Aorta (tissue), 5 donors: ENCODE data around the gene ARAP1. TPM values are rescaled to one million over a fixed set of nuclear protein-coding genes. Genes with fewer than 3 reads are reported as not detected.

Experiments
- ATAC-seq: fragments of 200-7000 bp; cut with Tn5 transposase; one replicate; pipeline ENCODE4 v1.9.1; 2022; ENCODE audit warnings: moderate library complexity; ENCODE audit not compliant: low FRiP score
- DNase-seq, 2 donors: peaks; one replicate each; pipeline ENCODE4 v3.0.0-alpha.2; 2020
- H3K27ac ChIP-seq, 2 donors: one replicate each; pipeline ENCODE4 v1.5.1; 2013; ENCODE audit warnings: low read length in 2 of 2, mild to moderate bottlenecking in 2 of 2, moderate library complexity in 2 of 2, control low read depth in 1 of 2, inconsistent platforms in 1 of 2, low read depth in 1 of 2
- H3K27me3 ChIP-seq, 2 donors: one replicate each; pipeline ENCODE4 v1.6.1; 2013; ENCODE audit warnings: control low read depth in 1 of 2, low read length in 1 of 2, mild to moderate bottlenecking in 1 of 2, moderate library complexity in 1 of 2; ENCODE audit not compliant: insufficient read depth in 2 of 2, control insufficient read depth in 1 of 2
- H3K36me3 ChIP-seq, 2 donors: one replicate each; pipeline ENCODE4 v1.6.1; 2013; ENCODE audit warnings: control low read depth in 1 of 2, low read length in 1 of 2, mild to moderate bottlenecking in 1 of 2; ENCODE audit not compliant: insufficient read depth in 2 of 2, control insufficient read depth in 1 of 2
- H3K4me1 ChIP-seq, 2 donors: one replicate each; pipeline ENCODE4 v1.6.1; 2013; ENCODE audit warnings: low read length in 2 of 2, control low read depth in 1 of 2, mild to moderate bottlenecking in 1 of 2, moderate library complexity in 1 of 2; ENCODE audit not compliant: insufficient read depth in 2 of 2, control insufficient read depth in 1 of 2
- H3K4me3 ChIP-seq, 2 donors: one replicate each; pipeline ENCODE4 v1.5.1; 2013; ENCODE audit warnings: low read length in 2 of 2, control low read depth in 1 of 2, mild to moderate bottlenecking in 1 of 2
- H3K9me3 ChIP-seq: one replicate; pipeline ENCODE4 v1.6.1; 2013; ENCODE audit warnings: mild to moderate bottlenecking, low read length; ENCODE audit not compliant: control insufficient read depth
- WGBS, 2 donors: extraction: QIAGEN DNeasy Blood & Tissue Kit; methylation state at CpG; one replicate each; pipeline ENCODE4 v1.1.7; 2013; 5-methylcytosine and 5-hydroxymethylcytosine counted together
- intact Hi-C, 2 donors: fragments of 100-400 bp; cut with DNase I; formaldehyde crosslinking; loops; one replicate each; pipeline versions ENCODE4 v1.14.2 to v1.15.0; 2022
- polyA plus RNA-seq, 2 donors: library from polyadenylated mRNA; stranded (reverse); fragments of 200-250 nt; gene quantifications; one replicate each; pipeline ENCODE4 v1.2.3, GENCODE V29; 2013
- total RNA-seq, 2 donors: library from RNA; stranded (reverse); fragmentation: NEBNext Ultra II Directional; extraction: Animal tissue kit (Norgen Biotek cat#: 25700); gene quantifications; one replicate each; pipeline ENCODE4 v1.2.1, GENCODE V29; 2021
- donor health status: healthy with polysubstance abuse.
- donor health status: Bipolar disorder and iron deficiency.
- donor health status: DM: no; HTN: no; CAD: no.
- donor health status: DM: no; HTN: no; CAD: no.
- donor health status: DM: yes; HTN: yes; CAD: no.

ARAP1 gene
- total and polyA plus RNA-seq, 4 donors: 30.8 to 166 (median 66.4) TPM

- intact Hi-C loops: no loop called here
- H3K4me3 ChIP-seq: no peak overlapping the region
- 47% methylated on average over 7 of the region's 7 CpGs for WGBS, 2 donors
- no peak for ATAC-seq
- H3K27me3 ChIP-seq: no peaks in the 10 kb centered on the region
- H3K4me1 ChIP-seq: no peaks in the 10 kb centered on the region
- DNase-seq: no peak
- peaks cover 4% of the 10 kb centered on the region for H3K9me3 ChIP-seq
- no peak overlapping the region for H3K27ac ChIP-seq
- H3K36me3 ChIP-seq: no peaks in the 10 kb centered on the region
Measured at GRCh38 chr11:72668629-72669347, 83.4 kb downstream of the ARAP1 start.

- ATAC-seq (no peak), DNase-seq (no peak)
- no peaks in the 10 kb centered on the region for H3K4me1 ChIP-seq
- H3K36me3 ChIP-seq: no peaks in the 10 kb centered on the region
- peaks cover 4% of the 10 kb centered on the region for H3K9me3 ChIP-seq
- WGBS, 2 donors: 39 to 40% methylated on average over 6 of the region's 6 CpGs
- no peaks in the 10 kb centered on the region for H3K27me3 ChIP-seq
- H3K27ac ChIP-seq: no peak overlapping the region
- no peak overlapping the region for H3K4me3 ChIP-seq
- intact Hi-C loops: no loop called here
Measured at GRCh38 chr11:72665911-72666472, 86.2 kb downstream of the ARAP1 start.

DNA sequence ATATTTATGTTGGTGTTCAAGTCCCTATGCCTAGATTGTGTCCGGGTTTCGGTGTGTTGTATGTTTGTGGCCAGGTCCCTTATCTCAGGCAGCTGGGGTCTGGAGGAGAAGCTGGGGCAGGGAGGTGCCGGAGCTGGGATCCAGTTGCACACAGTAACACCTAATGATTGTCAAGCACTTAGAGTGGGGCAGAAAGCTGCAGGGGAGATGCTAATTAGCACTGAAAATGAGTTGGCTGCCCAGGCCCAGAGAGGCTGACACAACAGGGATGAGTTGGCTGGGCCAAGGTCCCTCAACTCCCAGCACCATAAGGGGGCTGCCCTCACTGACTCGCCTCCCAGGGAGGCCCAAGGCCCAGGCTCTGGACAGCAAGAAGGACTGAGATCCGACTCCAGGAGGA lies 90.2 kb downstream of the ARAP1 start:
- Histone ChIP-seq H3K27me3 (no peaks in the 10 kb centered on the region), H3K9me3 (no peaks in the 10 kb centered on the region), H3K27ac (no peak overlapping the region), H3K36me3 (no peaks in the 10 kb centered on the region), H3K4me3 (no peak overlapping the region), H3K4me1 (no peaks in the 10 kb centered on the region)
- WGBS, 2 donors: 74 to 77% methylated on average over 5 of the region's 5 CpGs
- no peak for DNase-seq
- ATAC-seq: no peak
- intact Hi-C loops: no loop called here

- H3K4me3 ChIP-seq: no peak overlapping the region
- ATAC-seq (no peak), DNase-seq (no peak)
- no peaks in the 10 kb centered on the region for H3K9me3 ChIP-seq
- H3K27ac ChIP-seq: no peak overlapping the region
- 83 to 84% methylated on average over 9 of the region's 9 CpGs for WGBS, 2 donors
- intact Hi-C loops: no loop called here
- H3K4me1 ChIP-seq: no peaks in the 10 kb centered on the region
- H3K27me3 ChIP-seq: no peaks in the 10 kb centered on the region
- H3K36me3 ChIP-seq: no peaks in the 10 kb centered on the region
Measured at GRCh38 chr11:72661486-72661885, 90.7 kb downstream of the ARAP1 start.

DNA sequence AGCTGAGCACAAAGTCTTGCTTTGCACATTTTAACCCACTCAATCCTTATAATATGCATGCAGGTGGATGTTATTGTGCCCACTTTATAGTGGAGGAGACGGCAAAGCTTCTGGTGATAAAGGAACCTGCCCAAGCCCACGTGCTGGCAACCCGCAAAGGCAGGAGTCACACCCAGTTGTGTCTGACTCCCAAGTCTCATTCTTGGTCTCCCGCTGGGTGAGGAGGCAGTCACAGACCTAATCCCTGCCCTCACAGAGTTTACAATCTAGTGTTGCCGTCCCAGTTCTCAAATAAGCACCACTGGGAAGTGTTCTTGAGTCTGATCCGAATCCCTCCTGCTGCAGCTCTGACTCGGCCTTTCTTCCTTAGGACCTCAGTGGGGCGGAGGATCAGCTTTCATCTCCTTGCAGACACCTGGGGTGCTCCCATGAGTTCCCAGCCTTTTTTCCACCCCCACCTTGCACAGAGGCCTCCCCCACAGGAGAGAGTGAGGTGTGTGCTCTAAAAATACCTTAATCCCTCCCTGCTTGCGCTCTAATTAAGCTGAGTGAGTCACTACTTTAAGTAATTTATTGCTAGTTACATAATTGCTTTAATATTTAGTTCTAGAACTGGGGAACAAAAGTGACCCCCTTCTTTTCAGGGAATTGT lies 93.1 kb downstream of the ARAP1 start:
- Histone ChIP-seq H3K27me3 (no peaks in the 10 kb centered on the region), H3K27ac (no peak overlapping the region), H3K36me3 (no peaks in the 10 kb centered on the region), H3K9me3 (no peaks in the 10 kb centered on the region), H3K4me3 (no peak overlapping the region), H3K4me1 (no peaks in the 10 kb centered on the region)
- intact Hi-C loops: no loop called here
- DNase-seq (no peak), ATAC-seq (no peak)
- 81% methylated on average over 9 of the region's 9 CpGs for WGBS, 2 donors

- H3K4me3 ChIP-seq: no peak overlapping the region
- no peaks in the 10 kb centered on the region for H3K27me3 ChIP-seq
- DNase-seq: no peak
- no peaks in the 10 kb centered on the region for H3K4me1 ChIP-seq
- H3K9me3 ChIP-seq: no peaks in the 10 kb centered on the region
- no peak overlapping the region for H3K27ac ChIP-seq
- no peak for ATAC-seq
- 74 to 77% methylated on average over 6 of the region's 6 CpGs for WGBS, 2 donors
- H3K36me3 ChIP-seq: no peaks in the 10 kb centered on the region
- intact Hi-C loops: no loop called here
Measured at GRCh38 chr11:72657411-72658100, 94.7 kb downstream of the ARAP1 start.

DNA sequence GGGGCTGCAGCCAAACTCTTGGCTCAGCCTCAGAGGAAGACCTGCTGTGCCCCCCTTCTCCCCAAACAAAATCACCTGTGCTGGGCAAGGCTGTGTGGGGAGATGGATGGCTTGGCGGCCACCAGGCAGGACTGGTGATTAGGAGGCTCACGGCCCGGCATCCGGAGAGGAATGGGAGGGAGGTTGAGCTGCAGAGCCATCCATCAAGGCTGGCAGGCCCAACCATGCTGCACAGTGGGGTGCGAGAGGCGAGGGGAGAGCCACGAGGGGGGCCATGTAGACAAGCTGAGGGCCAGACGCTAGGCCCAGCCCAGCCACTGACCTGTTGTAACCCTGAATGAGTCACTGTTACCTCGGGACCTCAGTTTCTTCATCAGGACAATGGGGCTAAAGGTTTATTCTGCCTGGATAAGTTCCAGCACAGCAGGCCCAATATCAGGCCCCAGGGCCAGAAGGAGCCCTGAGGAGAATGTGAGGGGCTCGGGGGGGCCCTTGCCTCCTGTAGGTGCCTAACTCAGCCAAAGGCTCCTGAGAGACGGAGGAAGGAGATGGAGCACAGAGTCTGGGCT lies 96.2 kb downstream of the ARAP1 start:
- 60 to 69% methylated on average over 11 of the region's 11 CpGs for WGBS, 2 donors
- DNase-seq: no peak
- no peak for ATAC-seq
- Histone ChIP-seq H3K4me3 (no peak overlapping the region), H3K27me3 (no peaks in the 10 kb centered on the region), H3K4me1 (no peaks in the 10 kb centered on the region), H3K36me3 (no peaks in the 10 kb centered on the region), H3K9me3 (no peaks in the 10 kb centered on the region), H3K27ac (no peak overlapping the region)
- intact Hi-C loops: no loop called here

GRCh38 chr11:72655014-72655413 lies 97.2 kb downstream of the ARAP1 start:
- 79 to 86% methylated on average over 8 of the region's 8 CpGs for whole genome bisulfite sequencing, 2 donors
- Histone ChIP-seq H3K4me3 (no peak overlapping the region), H3K27ac (no peak overlapping the region), H3K36me3 (no peaks in the 10 kb centered on the region), H3K4me1 (no peaks in the 10 kb centered on the region), H3K9me3 (no peaks in the 10 kb centered on the region), H3K27me3 (no peaks in the 10 kb centered on the region)
- intact Hi-C loops: no loop called here
- ATAC-seq (no peak), DNase-seq (no peak)
